ENCODE data around the gene GMPR. TPM values are rescaled to one million over a fixed set of nuclear protein-coding genes. Genes with fewer than 3 reads are reported as not detected.

GMPR gene
- total and polyA plus RNA-seq, 7 donors = 2.8 to 26.5 (median 15.0) TPM

GRCh38 chr6:16198061-16198705, 40.2 kb upstream of the GMPR start:
- Histone ChIP-seq H3K4me3 (no peak overlapping the region), H3K27me3 (no peaks in the 10 kb centered on the region), H3K9me3 (no peaks in the 10 kb centered on the region), H3K36me3 (no peaks in the 10 kb centered on the region), H3K4me1 (peaks cover 0 to 7% (median 0%) of the 10 kb centered on the region in 4 donors), H3K27ac (no peak overlapping the region)
- intact Hi-C loops (cut with DNase I) = no loop called here
- WGBS, 2 donors = 93 to 98% methylated on average over 50 of the region's 50 CpGs
- no peak for TF ChIP-seq POLR2A (IDR thresholded peaks at IDR 0.05)
- no peak for TF ChIP-seq CTCF (IDR thresholded peaks at IDR 0.05)
- no peak for TF ChIP-seq POLR2AphosphoS5 (IDR thresholded peaks at IDR 0.05)
- TF ChIP-seq EP300 (IDR thresholded peaks at IDR 0.05) = no peak
- no peak for DNase-seq

- 47 to 67% methylated on average over 5 of the region's 5 CpGs for WGBS, 2 donors
- peaks cover 0 to 7% (median 0%) of the 10 kb centered on the region in 4 donors for H3K4me1 ChIP-seq
- H3K9me3 ChIP-seq = no peaks in the 10 kb centered on the region
- TF ChIP-seq CTCF (IDR thresholded peaks at IDR 0.05) = no peak
- H3K4me3 ChIP-seq = no peak overlapping the region
- H3K36me3 ChIP-seq = no peaks in the 10 kb centered on the region
- H3K27me3 ChIP-seq = no peaks in the 10 kb centered on the region
- no peak for DNase-seq
- intact Hi-C loops (cut with DNase I) = no loop called here
- H3K27ac ChIP-seq = no peak overlapping the region
These were observed 38.6 kb upstream of the GMPR start for GRCh38 chr6:16199804-16200203.

- no peak for DNase-seq
- Histone ChIP-seq H3K27me3 (no peaks in the 10 kb centered on the region), H3K4me1 (peaks cover 0 to 7% (median 0%) of the 10 kb centered on the region in 4 donors), H3K9me3 (no peaks in the 10 kb centered on the region), H3K36me3 (no peaks in the 10 kb centered on the region), H3K27ac (no peak overlapping the region), H3K4me3 (no peak overlapping the region)
- TF ChIP-seq POLR2AphosphoS5 (IDR thresholded peaks at IDR 0.05) (no peak), EP300 (IDR thresholded peaks at IDR 0.05) (no peak), POLR2A (IDR thresholded peaks at IDR 0.05) (no peak), CTCF (IDR thresholded peaks at IDR 0.05) (no peak)
- intact Hi-C loops (cut with DNase I) = no loop called here
- 12 to 51% methylated on average over 18 of the region's 18 CpGs for WGBS, 2 donors
These were observed 38.0 kb upstream of the GMPR start for GRCh38 chr6:16200321-16200883.

GRCh38 chr6:16201706-16202105, 36.7 kb upstream of the GMPR start:
- intact Hi-C loops (cut with DNase I) = no loop called here

More at GRCh38 chr6:16201706-16202105, 36.7 kb upstream of the GMPR start:
- 76 to 89% methylated on average over 1 of the region's 1 CpG for WGBS, 2 donors
- H3K27me3 ChIP-seq = no peaks in the 10 kb centered on the region
- peaks cover 0 to 6% (median 0%) of the 10 kb centered on the region in 4 donors for H3K4me1 ChIP-seq
- H3K4me3 ChIP-seq = no peak overlapping the region
- TF ChIP-seq POLR2AphosphoS5 (IDR thresholded peaks at IDR 0.05) = no peak
- TF ChIP-seq CTCF (IDR thresholded peaks at IDR 0.05) = no peak
- no peak for TF ChIP-seq POLR2A (IDR thresholded peaks at IDR 0.05)
- TF ChIP-seq EP300 (IDR thresholded peaks at IDR 0.05) = no peak
- H3K36me3 ChIP-seq = no peaks in the 10 kb centered on the region
- H3K9me3 ChIP-seq = no peaks in the 10 kb centered on the region
- DNase-seq = no peak
- no peak overlapping the region for H3K27ac ChIP-seq
